D721Med (cell line): Measurements from ENCODE around the gene KCNJ2.

Experiments
- DNase-seq: peaks from one replicate; pipeline ENCODE4 v3.0.0; 2011; ENCODE audit warnings: low spot score; ENCODE audit not compliant: insufficient read length
- FAIRE-seq: peaks from 2 replicates; lab custom pipeline; 2011; peaks lifted over from hg19 to GRCh38; lab: Jason Lieb, UNC
- CTCF ChIP-seq: IDR thresholded peaks from 2 replicates; pipeline ENCODE4 v1.5.1; 2012; ENCODE audit warnings: mild to moderate bottlenecking, control low read depth; ENCODE audit not compliant: insufficient read depth; ENCODE audit errors: missing control alignments

The KCNJ2 gene

GRCh38 chr17:70208825-70209555 lies 39.7 kb downstream of the KCNJ2 start:
- DNase-seq (no peak), FAIRE-seq (no peak)
- TF ChIP-seq CTCF, result no peak

GRCh38 chr17:70215656-70216055 lies 46.3 kb downstream of the KCNJ2 start:
- no peak for FAIRE-seq
- DNase-seq, result no peak
- TF ChIP-seq CTCF, result no peak

- TF ChIP-seq CTCF, result no peak
- DNase-seq, result no peak
- no peak for FAIRE-seq
Observed at GRCh38 chr17:70217571-70217970, 48.2 kb downstream of the KCNJ2 start.

GRCh38 chr17:70225276-70225675 lies 55.9 kb downstream of the KCNJ2 start:
- FAIRE-seq (no peak), DNase-seq (no peak)
- no peak for TF ChIP-seq CTCF
